Smooth muscle cell (in vitro differentiated cells): ENCODE data around the gene DICER1. TPM values are rescaled to one million over a fixed set of nuclear protein-coding genes. Genes with fewer than 3 reads are reported as not detected.

Experiments
- DNase-seq: peaks from one replicate; lab custom pipeline; 2025; ENCODE audit not compliant: unreplicated experiment; lab: John Stamatoyannopoulos, UW
- H2AFZ ChIP-seq: fragments of 200-600 bp; sonication (generic); 2 replicates; pipeline ENCODE4 v1.6.0; 2016; ENCODE audit warnings: antibody characterized with exemption, low read depth, mild to moderate bottlenecking
- H3F3A ChIP-seq: fragments of 200-600 bp; sonication (generic); 2 replicates; pipeline ENCODE4 v1.6.0; 2017; ENCODE audit warnings: antibody characterized with exemption, low read depth
- H3K27ac ChIP-seq: fragments of 200-600 bp; sonication (generic); 2 replicates; pipeline ENCODE4 v1.5.1; 2016; ENCODE audit warnings: low read depth, mild to moderate bottlenecking
- H3K27me3 ChIP-seq: fragments of 200-600 bp; sonication (generic); 2 replicates; pipeline ENCODE4 v1.6.1; 2016; ENCODE audit warnings: low read depth, mild to moderate bottlenecking
- H3K36me3 ChIP-seq: fragments of 200-600 bp; sonication (generic); 2 replicates; pipeline ENCODE4 v1.5.1; 2016; ENCODE audit warnings: low read depth
- H3K4me1 ChIP-seq: fragments of 200-600 bp; sonication (generic); 2 replicates; pipeline ENCODE4 v1.5.1; 2016; ENCODE audit warnings: low read depth
- H3K4me2 ChIP-seq: fragments of 200-600 bp; sonication (generic); 2 replicates; pipeline ENCODE4 v1.6.0; 2016; ENCODE audit warnings: mild to moderate bottlenecking
- H3K4me3 ChIP-seq: fragments of 200-600 bp; sonication (generic); 2 replicates; pipeline ENCODE4 v1.5.1; 2016; ENCODE audit warnings: mild to moderate bottlenecking
- H3K79me2 ChIP-seq: fragments of 200-600 bp; sonication (generic); 2 replicates; pipeline ENCODE4 v1.6.0; 2016; ENCODE audit warnings: low read depth, mild to moderate bottlenecking
- H3K9ac ChIP-seq: fragments of 200-600 bp; sonication (generic); 2 replicates; pipeline ENCODE4 v1.6.0; 2016; ENCODE audit warnings: low read depth
- H3K9me3 ChIP-seq: fragments of 200-600 bp; sonication (generic); replicated peaks from 2 replicates; pipeline ENCODE4 v1.5.1; 2016; ENCODE audit warnings: low read depth
- H4K20me1 ChIP-seq: fragments of 200-600 bp; sonication (generic); 2 replicates; pipeline ENCODE4 v1.6.0; 2016; ENCODE audit warnings: low read depth
- WGBS: methylation state at CpG from one replicate; pipeline ENCODE4 v1.1.7; 2016; ENCODE audit warnings: low lambda C conversion rate; 5-methylcytosine and 5-hydroxymethylcytosine counted together
- polyA plus RNA-seq: library from polyadenylated mRNA; unstranded; fragments of >200 nt; fragmentation: Nextera tagmentation; extraction: Ambion mirVana; gene quantifications from 2 replicates; pipeline ENCODE4 v1.2.1, GENCODE V29; 2016
- total RNA-seq: library from RNA; depleted of rRNA; stranded (reverse); fragments of >200 nt; gene quantifications from 2 replicates; pipeline ENCODE4 v1.2.3, GENCODE V29; 2014
- TF ChIP-seq, protein P1 (sequence below): fragments of 200-600 bp; sonication (generic); IDR thresholded peaks from 2 replicates; pipeline ENCODE4 v1.5.1; 2017; ENCODE audit warnings: borderline replicate concordance, mild to moderate bottlenecking, antibody characterized with exemption; ENCODE audit not compliant: insufficient read depth, poor library complexity, severe bottlenecking

The DICER1 gene
- total and polyA plus RNA-seq, 2 experiments from 2014 or later = 17.3 to 67.5 TPM

- Histone ChIP-seq H3K9ac (no peak overlapping the region), H3K4me1 (peaks cover 16% of the 10 kb centered on the region), H3K27me3 (no peaks in the 10 kb centered on the region), H3K36me3 (no peaks in the 10 kb centered on the region), H3F3A (no peaks in the 10 kb centered on the region), H3K4me3 (no peak overlapping the region), H2AFZ (no peak overlapping the region), H3K79me2 (no peaks in the 10 kb centered on the region), H3K27ac (no peak overlapping the region), H4K20me1 (no peaks in the 10 kb centered on the region), H3K9me3 (no peaks in the 10 kb centered on the region), H3K4me2 (no peak overlapping the region)
- no peak for DNase-seq
- WGBS = 92% methylated on average over 19 of the region's 19 CpGs
- TF ChIP-seq, protein P1, sequence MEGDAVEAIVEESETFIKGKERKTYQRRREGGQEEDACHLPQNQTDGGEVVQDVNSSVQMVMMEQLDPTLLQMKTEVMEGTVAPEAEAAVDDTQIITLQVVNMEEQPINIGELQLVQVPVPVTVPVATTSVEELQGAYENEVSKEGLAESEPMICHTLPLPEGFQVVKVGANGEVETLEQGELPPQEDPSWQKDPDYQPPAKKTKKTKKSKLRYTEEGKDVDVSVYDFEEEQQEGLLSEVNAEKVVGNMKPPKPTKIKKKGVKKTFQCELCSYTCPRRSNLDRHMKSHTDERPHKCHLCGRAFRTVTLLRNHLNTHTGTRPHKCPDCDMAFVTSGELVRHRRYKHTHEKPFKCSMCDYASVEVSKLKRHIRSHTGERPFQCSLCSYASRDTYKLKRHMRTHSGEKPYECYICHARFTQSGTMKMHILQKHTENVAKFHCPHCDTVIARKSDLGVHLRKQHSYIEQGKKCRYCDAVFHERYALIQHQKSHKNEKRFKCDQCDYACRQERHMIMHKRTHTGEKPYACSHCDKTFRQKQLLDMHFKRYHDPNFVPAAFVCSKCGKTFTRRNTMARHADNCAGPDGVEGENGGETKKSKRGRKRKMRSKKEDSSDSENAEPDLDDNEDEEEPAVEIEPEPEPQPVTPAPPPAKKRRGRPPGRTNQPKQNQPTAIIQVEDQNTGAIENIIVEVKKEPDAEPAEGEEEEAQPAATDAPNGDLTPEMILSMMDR = no peak
Measured at GRCh38 chr14:95071649-95072280, 85.6 kb downstream of the DICER1 start.

DNA sequence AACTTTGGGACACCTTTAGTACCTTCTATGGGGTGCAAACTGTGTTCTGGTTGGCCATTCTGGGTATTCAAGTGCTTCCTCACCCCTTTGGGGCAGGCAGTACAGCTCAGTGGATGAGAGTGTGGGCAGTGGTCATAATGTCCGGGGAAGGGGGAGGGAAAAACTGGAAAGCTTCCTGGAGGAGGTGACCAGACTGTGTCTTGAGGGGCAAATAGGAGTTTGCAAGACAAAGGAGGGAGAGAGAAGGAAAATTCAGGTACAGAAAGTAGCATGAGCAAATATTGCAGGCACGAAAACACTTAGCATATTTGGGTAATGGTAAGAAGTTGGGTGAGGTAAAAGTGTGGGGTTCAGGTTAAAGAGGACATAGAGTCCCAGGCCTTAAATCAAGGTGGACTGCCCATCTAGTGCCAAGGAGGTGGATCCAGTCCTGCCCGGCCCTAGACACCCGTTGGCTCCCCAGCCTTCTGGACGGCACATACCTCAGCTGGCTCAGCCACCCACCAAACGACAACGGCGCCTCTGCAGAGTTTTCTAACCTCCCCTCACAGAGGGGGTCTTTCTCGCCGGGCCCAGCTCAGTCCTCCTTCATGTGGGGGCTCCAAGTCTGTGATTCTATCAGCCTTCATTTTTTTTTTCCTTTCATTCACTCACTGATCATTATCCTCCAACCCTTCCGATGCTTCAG lies 86.4 kb downstream of the DICER1 start:
- no peaks in the 10 kb centered on the region for H3K9me3 ChIP-seq
- no peak overlapping the region for H2AFZ ChIP-seq
- no peak overlapping the region for H3K4me3 ChIP-seq
- WGBS = 93% methylated on average over 11 of the region's 11 CpGs
- H3K79me2 ChIP-seq = no peaks in the 10 kb centered on the region
- TF ChIP-seq, protein P1 = no peak
- no peak overlapping the region for H3K9ac ChIP-seq
- no peaks in the 10 kb centered on the region for H4K20me1 ChIP-seq
- H3K4me2 ChIP-seq = no peak overlapping the region
- DNase-seq = no peak
- H3K27me3 ChIP-seq = no peaks in the 10 kb centered on the region
- no peaks in the 10 kb centered on the region for H3K36me3 ChIP-seq
- peaks cover 16% of the 10 kb centered on the region for H3K4me1 ChIP-seq
- no peak overlapping the region for H3K27ac ChIP-seq
- no peaks in the 10 kb centered on the region for H3F3A ChIP-seq

DNA sequence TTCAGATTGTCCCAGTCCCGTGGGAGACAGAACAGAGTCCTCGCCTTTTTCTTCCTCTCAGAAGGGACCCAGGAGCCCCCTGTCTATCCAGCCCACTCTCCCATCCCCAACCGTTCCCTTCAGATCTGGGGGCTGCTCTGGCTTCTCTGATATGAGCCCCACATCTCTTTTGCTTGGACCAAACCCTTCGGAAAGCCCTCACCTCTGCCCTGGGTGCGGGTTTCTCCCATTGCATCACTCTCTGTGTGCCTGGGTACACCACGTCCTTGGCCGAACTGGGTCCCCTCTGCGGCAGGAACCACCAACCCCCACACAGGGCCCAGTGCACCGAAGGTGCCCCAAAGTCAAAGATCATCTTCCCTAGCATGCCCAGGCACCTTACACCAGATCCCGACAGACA lies 87.8 kb downstream of the DICER1 start:
- Histone ChIP-seq H3K9me3 (no peaks in the 10 kb centered on the region), H3K27me3 (no peaks in the 10 kb centered on the region), H4K20me1 (no peaks in the 10 kb centered on the region), H3K4me2 (no peak overlapping the region), H3K4me3 (no peak overlapping the region), H3F3A (no peaks in the 10 kb centered on the region), H3K4me1 (peaks cover 16% of the 10 kb centered on the region), H3K79me2 (no peaks in the 10 kb centered on the region), H3K9ac (no peak overlapping the region), H2AFZ (no peak overlapping the region), H3K27ac (no peak overlapping the region), H3K36me3 (no peaks in the 10 kb centered on the region)
- TF ChIP-seq, protein P1 = no peak
- DNase-seq = no peak
- 92% methylated on average over 10 of the region's 10 CpGs for WGBS

- Histone ChIP-seq H3F3A (no peaks in the 10 kb centered on the region), H3K27ac (no peak overlapping the region), H3K36me3 (no peaks in the 10 kb centered on the region), H3K9me3 (no peaks in the 10 kb centered on the region), H3K4me2 (no peak overlapping the region), H3K9ac (no peak overlapping the region), H2AFZ (no peak overlapping the region), H3K4me1 (peaks cover 16% of the 10 kb centered on the region), H4K20me1 (no peaks in the 10 kb centered on the region), H3K27me3 (no peaks in the 10 kb centered on the region), H3K79me2 (no peaks in the 10 kb centered on the region), H3K4me3 (no peak overlapping the region)
- DNase-seq = no peak
- 81% methylated on average over 7 of the region's 7 CpGs for WGBS
- TF ChIP-seq, protein P1 = no peak
Measured at GRCh38 chr14:95069018-95069417, 88.3 kb downstream of the DICER1 start.
